Small intestine (tissue), 7 donors: Measurements from ENCODE around the gene SOX8. TPM values are rescaled to one million over a fixed set of nuclear protein-coding genes. Genes with fewer than 3 reads are reported as not detected.
A peak's percentile ranks its signal among the peaks of the same experiment; 100 is the strongest.

Source experiments
- DNase-seq, 2 donors: peaks; one replicate each; pipeline versions ENCODE4 v3.0.0 to v3.0.0-alpha.2; 2013
- FAIRE-seq: peaks from 2 replicates; lab custom pipeline; 2012; peaks lifted over from hg19 to GRCh38; lab: Jason Lieb, UNC
- H3K27ac ChIP-seq, 3 donors: one replicate each; pipeline ENCODE4 v1.5.1; 2013; ENCODE audit warnings: low read length in 2 of 3, mild to moderate bottlenecking in 2 of 3, control low read depth in 1 of 3, inconsistent platforms in 1 of 3, low read depth in 1 of 3, moderate library complexity in 1 of 3
- H3K27me3 ChIP-seq, 3 donors: one replicate each; pipeline ENCODE4 v1.6.1; 2013; ENCODE audit warnings: low read length in 3 of 3, inconsistent platforms in 1 of 3; ENCODE audit not compliant: control insufficient read depth in 3 of 3, insufficient read depth in 3 of 3
- H3K36me3 ChIP-seq, 3 donors: one replicate each; pipeline ENCODE4 v1.6.1; 2013; ENCODE audit warnings: low read length in 3 of 3, inconsistent platforms in 1 of 3, low read depth in 1 of 3, mild to moderate bottlenecking in 1 of 3, moderate library complexity in 1 of 3; ENCODE audit not compliant: control insufficient read depth in 3 of 3, insufficient read depth in 2 of 3
- H3K4me1 ChIP-seq, 3 donors: one replicate each; pipeline ENCODE4 v1.6.1; 2013; ENCODE audit warnings: low read length in 2 of 3, inconsistent platforms in 1 of 3, low read depth in 1 of 3, mild to moderate bottlenecking in 1 of 3, moderate library complexity in 1 of 3; ENCODE audit not compliant: control insufficient read depth in 3 of 3, insufficient read depth in 2 of 3
- H3K4me3 ChIP-seq, 3 donors: one replicate each; pipeline ENCODE4 v1.5.1; 2013; ENCODE audit warnings: low read length in 3 of 3, control low read depth in 1 of 3, inconsistent platforms in 1 of 3, low read depth in 1 of 3, mild to moderate bottlenecking in 1 of 3, moderate library complexity in 1 of 3
- H3K9me3 ChIP-seq, 2 donors: one replicate each; pipeline ENCODE4 v1.6.1; 2013; ENCODE audit warnings: low read depth in 1 of 2, low read length in 1 of 2; ENCODE audit not compliant: control insufficient read depth in 2 of 2, insufficient read depth in 1 of 2
- WGBS, 3 donors: extraction: QIAGEN DNeasy Blood & Tissue Kit; methylation state at CpG; one replicate each; pipeline ENCODE4 v1.1.7; 2013; 5-methylcytosine and 5-hydroxymethylcytosine counted together
- polyA plus RNA-seq, 4 donors: library from polyadenylated mRNA; stranded (reverse) in 3 of 4; unstranded in 1 of 4; fragments of 200-250 nt in 3 of 4; fragments of 120-200 nt in 1 of 4; gene quantifications; one replicate each; pipeline versions ENCODE4 v1.2.1 to v1.2.3, GENCODE V29; 2013
- donor health status: healthy with polysubstance abuse.
- donor health status: control.
- donor health status: control.
- donor health status: Bipolar disorder and iron deficiency.
- donor health status: healthy.

SOX8 gene
- polyA plus RNA-seq, 4 donors, result 0.27 to 2.1 (median 1.0) TPM; not detected in 1

GRCh38 chr16:977896-978295 is 3.7 kb upstream of the SOX8 start:
- no peak overlapping the region for H3K4me3 ChIP-seq
- 61 to 81% (median 73%) methylated on average over 8 of the region's 8 CpGs for WGBS, 3 donors
- no peaks in the 10 kb centered on the region for H3K4me1 ChIP-seq
- peaks cover 8 to 34% (median 20%) of the 10 kb centered on the region in 3 donors for H3K27me3 ChIP-seq
- H3K27ac ChIP-seq, result no peak overlapping the region
- no peaks in the 10 kb centered on the region for H3K36me3 ChIP-seq
- no peaks in the 10 kb centered on the region for H3K9me3 ChIP-seq
- DNase-seq, result no peak
- FAIRE-seq, result no peak

GRCh38 chr16:978403-978802 is 3.2 kb upstream of the SOX8 start:
- DNase-seq, result no peak
- Histone ChIP-seq H3K9me3 (no peaks in the 10 kb centered on the region), H3K27me3 (peaks cover 10 to 39% (median 22%) of the 10 kb centered on the region in 3 donors), H3K36me3 (no peaks in the 10 kb centered on the region), H3K4me1 (no peaks in the 10 kb centered on the region), H3K27ac (no peak overlapping the region), H3K4me3 (no peak overlapping the region)
- no peak for FAIRE-seq
- WGBS, 3 donors, result 40 to 71% (median 54%) methylated on average over 9 of the region's 9 CpGs

- Histone ChIP-seq H3K36me3 (no peaks in the 10 kb centered on the region), H3K27ac (no peak overlapping the region), H3K4me1 (no peaks in the 10 kb centered on the region), H3K4me3 (no peak overlapping the region), H3K27me3 (peaks cover 10 to 47% (median 22%) of the 10 kb centered on the region in 3 donors), H3K9me3 (no peaks in the 10 kb centered on the region)
- FAIRE-seq (no peak), DNase-seq (no peak)
- 76 to 85% (median 77%) methylated on average over 14 of the region's 14 CpGs for WGBS, 3 donors
These were observed 2.4 kb upstream of the SOX8 start for GRCh38 chr16:979147-979546.

GRCh38 chr16:979859-980594 is 1.5 kb upstream of the SOX8 start:
- Histone ChIP-seq H3K4me1 (no peaks in the 10 kb centered on the region), H3K27me3 (peaks cover 10 to 49% (median 22%) of the 10 kb centered on the region in 3 donors), H3K9me3 (no peaks in the 10 kb centered on the region), H3K4me3 (peak overlapping the region in 1 of 3 donors; percentile 56), H3K27ac (no peak overlapping the region), H3K36me3 (no peaks in the 10 kb centered on the region)
- FAIRE-seq (no peak), DNase-seq (no peak)
- WGBS, 3 donors, result 22 to 25% (median 22%) methylated on average over 51 to 63 of the region's 63 CpGs

DNA sequence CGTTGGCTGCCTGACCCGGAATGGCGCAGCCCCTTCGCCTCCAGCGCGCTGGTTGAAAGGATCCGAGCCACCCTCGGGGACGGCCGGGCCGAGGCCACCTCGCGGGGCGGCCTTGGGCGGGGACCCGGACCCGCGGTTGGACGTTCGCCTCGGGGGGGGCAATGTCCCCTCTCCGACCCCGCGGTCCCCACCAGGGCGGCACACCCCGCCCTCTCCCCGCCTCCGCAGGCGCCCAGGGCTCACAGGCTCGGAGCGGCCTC is 1.0 kb upstream of the SOX8 start:
- no peak for FAIRE-seq
- 0 to 5% (median 1%) methylated on average over 14 to 31 of the region's 31 CpGs for WGBS, 3 donors
- no peak overlapping the region for H3K27ac ChIP-seq
- DNase-seq, result no peak
- H3K9me3 ChIP-seq, result no peaks in the 10 kb centered on the region
- H3K36me3 ChIP-seq, result peaks cover 0 to under 1% (median 0%) of the 10 kb centered on the region in 3 donors
- H3K4me1 ChIP-seq, result no peaks in the 10 kb centered on the region
- peak overlapping the region in 2 of 3 donors; percentile 23 to 56 for H3K4me3 ChIP-seq
- H3K27me3 ChIP-seq, result peaks cover 10 to 49% (median 22%) of the 10 kb centered on the region in 3 donors

DNA sequence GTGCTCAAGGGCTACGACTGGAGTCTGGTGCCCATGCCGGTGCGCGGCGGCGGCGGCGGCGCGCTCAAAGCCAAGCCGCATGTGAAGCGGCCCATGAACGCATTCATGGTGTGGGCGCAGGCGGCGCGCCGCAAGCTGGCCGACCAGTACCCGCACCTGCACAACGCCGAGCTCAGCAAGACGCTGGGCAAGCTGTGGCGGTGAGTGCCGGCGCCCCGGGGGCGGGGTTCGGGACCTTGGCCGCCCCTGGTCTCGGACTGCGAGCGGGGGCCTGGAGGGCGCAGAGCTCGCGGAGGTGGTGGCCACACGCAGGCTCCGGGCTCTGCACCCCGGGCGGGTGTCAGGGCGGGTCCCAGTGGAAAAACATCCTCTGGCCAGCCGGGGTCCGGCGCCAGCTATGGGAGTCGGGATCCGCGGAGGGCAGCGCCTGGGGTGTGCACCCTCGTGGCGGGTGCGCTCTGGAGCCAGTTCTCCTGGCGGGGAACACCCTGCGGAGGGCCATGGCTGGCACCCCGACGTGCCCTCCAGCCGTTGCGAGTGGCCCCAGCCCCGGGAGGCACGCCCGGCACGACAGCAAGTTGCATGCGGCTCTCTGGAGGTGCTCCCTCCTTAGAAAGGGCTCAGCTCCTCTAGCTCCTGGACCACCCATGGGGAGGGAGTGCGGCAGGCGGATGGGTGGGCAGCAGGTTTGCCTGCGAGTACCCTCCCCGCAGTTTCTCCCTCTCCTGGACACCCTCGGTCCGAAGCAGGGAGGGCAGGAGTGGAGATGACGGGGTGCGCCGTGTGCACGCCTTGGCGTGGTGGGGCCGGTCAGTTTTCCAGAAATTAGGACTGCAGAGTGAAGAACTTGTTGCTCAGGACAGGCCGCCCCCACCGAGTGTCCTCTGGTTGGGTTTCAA is 824 bp downstream of the SOX8 start:
- H3K27me3 ChIP-seq, result peaks cover 10 to 54% (median 22%) of the 10 kb centered on the region in 3 donors
- peak in 1 of 2 donors; percentile 57 for DNase-seq
- H3K36me3 ChIP-seq, result peaks cover 0 to 3% (median 0%) of the 10 kb centered on the region in 3 donors
- no peak overlapping the region for H3K27ac ChIP-seq
- WGBS, 3 donors, result 17 to 18% (median 18%) methylated on average over 57 to 76 of the region's 76 CpGs
- H3K9me3 ChIP-seq, result no peaks in the 10 kb centered on the region
- H3K4me1 ChIP-seq, result no peaks in the 10 kb centered on the region
- FAIRE-seq, result no peak
- H3K4me3 ChIP-seq, result peak overlapping the region in 2 of 3 donors; percentile 44 to 56

- Histone ChIP-seq H3K9me3 (no peaks in the 10 kb centered on the region), H3K4me1 (no peaks in the 10 kb centered on the region), H3K27me3 (peaks cover 10 to 51% (median 22%) of the 10 kb centered on the region in 3 donors), H3K36me3 (peaks cover 0 to 3% (median 0%) of the 10 kb centered on the region in 3 donors), H3K4me3 (no peak overlapping the region), H3K27ac (no peak overlapping the region)
- WGBS, 3 donors, result 60 to 67% (median 66%) methylated on average over 54 to 59 of the region's 59 CpGs
- no peak for FAIRE-seq
- DNase-seq, result no peak
These were observed 1.8 kb downstream of the SOX8 start for GRCh38 chr16:983044-984030.
